HepG2 (cell line): ENCODE results near the gene LYPLA2. TPM values are rescaled to one million over a fixed set of nuclear protein-coding genes. Genes with fewer than 3 reads are reported as not detected.

Experiments used
- ATAC-seq: fragments of 200-7000 bp; cut with Tn5 transposase; 3 replicates; pipeline ENCODE4 v1.9.1; 2020; ENCODE audit warnings: mild to moderate bottlenecking, moderate library complexity
- BruUV-seq: library from RNA; stranded (reverse); fragments of 400-500 nt; replicated peaks from 2 replicates; lab custom pipeline; 2021; lab: Mats Ljungman, UMichigan
- CTCF ChIA-PET: fragments of 300-600 bp; formaldehyde crosslinking; extraction: SDS; loops from one replicate; lab custom pipeline; 2021; ENCODE audit warnings: low total read pairs, inconsistent platforms, low intra/inter-chr PET ratio; lab: Yijun Ruan, JAX
- POLR2A ChIA-PET: fragments of 350-600 bp; sonication (Branson Sonifier 250); formaldehyde crosslinking; loops from one replicate; lab custom pipeline; 2020; ENCODE audit warnings: antibody characterized with exemption, inconsistent platforms; lab: Yijun Ruan, JAX
- DNase-seq: peaks from one replicate; pipeline ENCODE4 v3.0.0-alpha.2; 2015; ENCODE audit warnings: low spot score
- FAIRE-seq: peaks from 3 replicates; lab custom pipeline; 2011; peaks lifted over from hg19 to GRCh38; lab: Jason Lieb, UNC
- H2AFZ ChIP-seq: one replicate; pipeline ENCODE4 v1.6.1; 2011; ENCODE audit warnings: low read length, inconsistent platforms
- H3K27ac ChIP-seq: fragments of 300-600 bp; 3 replicates; pipeline ENCODE4 v1.8.0; 2011; ENCODE audit warnings: mixed run types, mild to moderate bottlenecking, mixed read lengths, low read length, inconsistent platforms; ENCODE audit not compliant: insufficient read depth; ENCODE audit errors: extremely low read length
- H3K27me3 ChIP-seq, 2 experiments: fragments of 200-600 bp in 1 of 2; 2 replicates in 1 of 2; 3 replicates in 1 of 2; pipeline versions ENCODE4 v1.6.0 to v1.8.0; 2011; ENCODE audit warnings: low read length in 2 of 2, mild to moderate bottlenecking in 2 of 2, moderate library complexity in 2 of 2, inconsistent platforms in 1 of 2; ENCODE audit not compliant: insufficient read depth in 2 of 2, control insufficient read depth in 1 of 2
- H3K36me3 ChIP-seq, 2 experiments: fragments of 200-600 bp in 1 of 2; replicated peaks in 1 of 2; 2 replicates in 1 of 2; 3 replicates in 1 of 2; pipeline versions ENCODE4 v1.5.1 to v1.8.0; 2011; ENCODE audit warnings: low read length in 2 of 2, inconsistent platforms in 1 of 2; ENCODE audit not compliant: insufficient read depth in 2 of 2, control insufficient read depth in 1 of 2
- H3K4me1 ChIP-seq: 2 replicates; pipeline ENCODE4 v1.5.1; 2012; ENCODE audit warnings: low read length, inconsistent platforms; ENCODE audit not compliant: insufficient read depth
- H3K4me2 ChIP-seq: 2 replicates; pipeline ENCODE4 v1.6.0; 2011; ENCODE audit warnings: low read depth, low read length, inconsistent platforms
- H3K4me3 ChIP-seq, 3 experiments: fragments of 200-600 bp in 1 of 3; sonication (generic), shearing (Covaris generic) in 1 of 3; replicated peaks in 1 of 3; 2 replicates each; pipeline ENCODE4 v1.5.1; 2011 to 2016; ENCODE audit warnings: low read length in 3 of 3, inconsistent platforms in 2 of 3, low read depth in 2 of 3, mild to moderate bottlenecking in 2 of 3, control low read depth in 1 of 3, mixed read lengths in 1 of 3; ENCODE audit not compliant: insufficient read depth in 1 of 3
- H3K79me2 ChIP-seq: one replicate; pipeline ENCODE4 v1.6.1; 2011; ENCODE audit warnings: low read length, inconsistent platforms; ENCODE audit not compliant: insufficient read depth
- H3K9ac ChIP-seq: 2 replicates; pipeline ENCODE4 v1.6.0; 2011; ENCODE audit warnings: mild to moderate bottlenecking, low read depth, low read length, inconsistent platforms; ENCODE audit not compliant: insufficient read depth
- H3K9me3 ChIP-seq: 2 replicates; pipeline ENCODE4 v1.5.1; 2012; ENCODE audit warnings: mild to moderate bottlenecking, low read length
- H4K20me1 ChIP-seq: 2 replicates; pipeline ENCODE4 v1.6.0; 2011; ENCODE audit warnings: inconsistent platforms, mild to moderate bottlenecking, low read length, moderate library complexity; ENCODE audit not compliant: insufficient read depth
- CCAR2 ChIP-seq: fragments of 200-400 bp; formaldehyde crosslinking; optimal IDR thresholded peaks from 2 replicates; pipeline ENCODE3; 2018; ENCODE audit warnings: low read depth, mild to moderate bottlenecking, low read length, moderate library complexity
- EHMT2 ChIP-seq: fragments of 200-600 bp; sonication (generic); IDR thresholded peaks from 2 replicates; pipeline ENCODE4 v1.7.0; 2017; ENCODE audit warnings: antibody characterized with exemption, low read depth, low read length, borderline replicate concordance
- FOXO1 ChIP-seq: sonication (generic); formaldehyde crosslinking; IDR thresholded peaks from 2 replicates; pipeline ENCODE4 v1.4.0; 2020; ENCODE audit warnings: missing genetic modification reagents
- HCFC1 ChIP-seq: fragments of 150-350 bp; IDR thresholded peaks from 2 replicates; pipeline ENCODE4 v1.6.1; 2014; ENCODE audit warnings: low read depth, low read length
- KDM1A ChIP-seq: IDR thresholded peaks from 2 replicates; pipeline ENCODE4 v1.6.1; 2016; ENCODE audit warnings: missing compliant biosample characterization
- NR2F1 ChIP-seq, 2 experiments: fragments of 450-650 bp in 1 of 2; formaldehyde crosslinking in 1 of 2; IDR thresholded peaks; 2 replicates each; pipeline versions ENCODE4 v1.5.0 to v1.6.1; 2016 to 2020; ENCODE audit warnings: mild to moderate bottlenecking in 1 of 2, missing compliant biosample characterization in 1 of 2, missing genetic modification reagents in 1 of 2, moderate library complexity in 1 of 2
- RAD21 ChIP-seq: fragments of 450-650 bp; formaldehyde crosslinking; IDR thresholded peaks from 2 replicates; pipeline ENCODE4 v1.5.0; 2020; ENCODE audit warnings: mild to moderate bottlenecking
- RELA ChIP-seq: sonication (generic); formaldehyde crosslinking; IDR thresholded peaks from 2 replicates; pipeline ENCODE4 v1.4.0; 2020; ENCODE audit warnings: missing genetic modification reagents
- TAF15 ChIP-seq: fragments of 200-400 bp; formaldehyde crosslinking; IDR thresholded peaks from one replicate; pipeline ENCODE4 v1.6.1; 2018; ENCODE audit warnings: mild to moderate bottlenecking, low read depth, low read length; ENCODE audit not compliant: poor library complexity, severe bottlenecking
- YY1 ChIP-seq: IDR thresholded peaks from 2 replicates; pipeline ENCODE4 v1.6.1; 2011; ENCODE audit warnings: low read length, low read depth, moderate library complexity, mild to moderate bottlenecking; ENCODE audit not compliant: insufficient read depth, insufficient replicate concordance
- ZNF12 ChIP-seq: sonication (generic); formaldehyde crosslinking; IDR thresholded peaks from 2 replicates; pipeline ENCODE4 v1.5.0; 2020; ENCODE audit warnings: missing genetic modification reagents
- ZNF180 ChIP-seq: sonication (generic); formaldehyde crosslinking; IDR thresholded peaks from 2 replicates; pipeline ENCODE4 v1.4.0; 2020; ENCODE audit warnings: low read depth, missing genetic modification reagents, borderline replicate concordance
- ZNF879 ChIP-seq: sonication (generic); formaldehyde crosslinking; IDR thresholded peaks from 2 replicates; pipeline ENCODE4 v1.8.1; 2023; ENCODE audit warnings: missing genetic modification reagents
- WGBS: methylation state at CpG from one replicate; pipeline ENCODE4 v1.1.6; 2017; ENCODE audit warnings: low lambda C conversion rate; 5-methylcytosine and 5-hydroxymethylcytosine counted together
- in situ Hi-C: cut with HindIII; loops from 2 replicates; pipeline ENCODE4 v1.10.0; 2017; ENCODE audit warnings: low pct_unique_long_range_greater_than_20kb; ENCODE audit not compliant: extremely low pct_ligation_motif_present
- intact Hi-C: fragments of 100-400 bp; cut with micrococcal nuclease; formaldehyde crosslinking; loops from one replicate; pipeline ENCODE4 v1.10.0; 2022; ENCODE audit not compliant: unreplicated experiment
- polyA plus RNA-seq, 8 experiments: library from polyadenylated mRNA; depleted of rRNA in 3 of 8; stranded (reverse) in 7 of 8; unstranded in 1 of 8; fragments of >200 nt; fragmentation: Illumina TruSeq in 4 of 8; extraction: Trizol in 4 of 8; gene quantifications; 2 replicates each; pipeline versions ENCODE4 v1.2.1 to v1.2.3, GENCODE V29; 2011 to 2016; ENCODE audit warnings: low read depth in 4 of 8, missing spikeins in 1 of 8, mixed read lengths in 1 of 8; ENCODE audit not compliant: insufficient read depth in 1 of 8
- total RNA-seq, 5 experiments: library from RNA; depleted of rRNA; stranded (reverse); fragments of >200 nt; fragmentation: Illumina TruSeq; extraction: Trizol; gene quantifications; 2 replicates each; pipeline ENCODE4 v1.2.3, GENCODE V29; 2016; ENCODE audit warnings: low read depth in 1 of 5
- TF ChIP-seq, protein P1 (sequence below): IDR thresholded peaks from 2 replicates; pipeline ENCODE4 v1.6.1; 2016; ENCODE audit warnings: low read depth
- TF ChIP-seq, protein P2 (sequence below): sonication (generic); formaldehyde crosslinking; IDR thresholded peaks from 2 replicates; pipeline ENCODE4 v1.5.0; 2020; ENCODE audit warnings: mild to moderate bottlenecking, missing genetic modification reagents, moderate library complexity

Gene LYPLA2
- total and polyA plus RNA-seq, 2 of the 13 experiments (the other 11 are each of a cell fraction or from before 2014, with no cell fraction given): 72.1 to 73.2 TPM

DNA sequence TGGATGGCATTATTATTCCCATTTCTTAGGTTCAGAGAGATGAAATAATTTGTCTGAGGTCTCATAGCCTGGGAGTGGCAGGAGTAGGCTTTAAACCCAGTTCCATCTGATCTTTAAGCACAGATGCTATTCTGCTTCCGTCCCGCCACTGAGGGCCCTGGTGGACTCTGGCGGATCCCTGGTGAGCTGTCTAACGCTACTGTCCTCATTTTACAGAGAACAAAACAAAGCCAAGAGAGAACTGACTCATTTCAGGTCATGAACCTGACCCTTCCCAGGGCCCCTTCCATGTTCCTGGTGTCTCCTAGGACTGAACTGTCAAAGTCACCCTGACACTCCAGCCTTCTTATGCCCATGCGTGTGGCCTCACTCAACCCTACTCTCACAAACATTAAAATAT lies 12.7 kb downstream of the LYPLA2 start (continued):
- TF ChIP-seq NR2F1 (CRISPR knock-in tag; IDR thresholded peaks at IDR 0.05): peak; percentile 47 to 50; a peak in 2 of 4 replicates
- TF ChIP-seq HCFC1: no peak
- TF ChIP-seq ZNF879: no peak
- TF ChIP-seq ZNF180 (CRISPR knock-in tag): no peak
- no peak for TF ChIP-seq KDM1A (CRISPR knock-in tag)
- TF ChIP-seq, protein P1, sequence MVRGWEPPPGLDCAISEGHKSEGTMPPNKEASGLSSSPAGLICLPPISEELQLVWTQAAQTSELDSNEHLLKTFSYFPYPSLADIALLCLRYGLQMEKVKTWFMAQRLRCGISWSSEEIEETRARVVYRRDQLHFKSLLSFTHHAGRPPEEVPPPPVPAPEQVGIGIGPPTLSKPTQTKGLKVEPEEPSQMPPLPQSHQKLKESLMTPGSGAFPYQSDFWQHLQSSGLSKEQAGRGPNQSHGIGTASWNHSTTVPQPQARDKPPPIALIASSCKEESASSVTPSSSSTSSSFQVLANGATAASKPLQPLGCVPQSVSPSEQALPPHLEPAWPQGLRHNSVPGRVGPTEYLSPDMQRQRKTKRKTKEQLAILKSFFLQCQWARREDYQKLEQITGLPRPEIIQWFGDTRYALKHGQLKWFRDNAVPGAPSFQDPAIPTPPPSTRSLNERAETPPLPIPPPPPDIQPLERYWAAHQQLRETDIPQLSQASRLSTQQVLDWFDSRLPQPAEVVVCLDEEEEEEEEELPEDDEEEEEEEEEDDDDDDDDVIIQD (CRISPR knock-in tag): no peak
- TF ChIP-seq CCAR2: no peak

DNA sequence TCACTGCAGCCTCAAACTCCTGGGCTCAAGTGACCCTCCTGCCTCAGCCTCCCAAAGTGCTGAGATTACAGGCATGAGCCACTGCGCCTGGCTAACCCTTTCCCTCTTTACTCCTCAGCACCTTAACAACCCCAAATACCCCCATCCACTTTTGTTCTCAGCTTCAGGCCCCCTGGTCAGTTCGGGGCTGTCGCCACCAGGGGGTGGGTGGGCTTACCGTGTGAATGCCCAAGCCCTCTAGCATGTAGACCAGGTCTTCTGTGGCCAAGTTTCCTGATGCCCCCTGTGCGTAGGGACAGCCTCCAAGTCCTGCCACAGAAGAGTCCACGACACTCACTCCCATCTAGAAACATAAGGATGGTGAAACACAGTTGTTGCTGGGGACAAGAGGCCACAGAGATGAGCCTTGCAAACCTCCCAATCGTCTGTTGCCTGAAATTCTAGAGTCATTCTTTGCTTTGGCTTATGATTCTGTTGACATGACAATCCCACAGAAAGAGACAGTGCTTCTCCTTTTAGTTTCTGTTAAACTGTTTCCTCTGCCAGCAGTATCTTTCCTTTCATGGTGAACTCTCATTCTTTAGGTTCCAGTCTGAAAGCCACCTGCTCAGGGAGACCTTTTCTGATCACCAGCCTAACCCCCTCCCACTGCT lies 13.4 kb downstream of the LYPLA2 start:
- Histone ChIP-seq H3K4me2 (no peak overlapping the region), H3K4me3 (no peak overlapping the region), H4K20me1 (no peaks in the 10 kb centered on the region), H3K27me3 (no peaks in the 10 kb centered on the region; a peak in 1 of 5 replicates), H3K9me3 (no peaks in the 10 kb centered on the region), H3K27ac (peak overlapping the region; percentile 3), H2AFZ (no peak overlapping the region), H3K4me1 (peaks cover 62% of the 10 kb centered on the region), H3K79me2 (peaks cover 6% of the 10 kb centered on the region), H3K36me3 (peaks cover 0 to 2% of the 10 kb centered on the region in 2 experiments; a peak in 2 of 5 replicates), H3K9ac (no peak overlapping the region)
- FAIRE-seq: peak; percentile 4
- no TSS peak for BruUV-seq
- DNase-seq: no peak
- ATAC-seq: no peak
- CTCF ChIA-PET: interaction anchor here (0.6 kb wide), 2 partner anchors 64 kb away, joined by 3 read pairs; partner anchors contain the start of gene FUCA1
- POLR2A ChIA-PET: interaction anchor here (0.8 to 10.9 kb wide), 3 partner anchors 20 to 27 kb away, joined by 4 to 154 read pairs (median 4); partner anchors contain the start of genes HMGCL and PITHD1
- in situ Hi-C loops (no loop called here), intact Hi-C loops (loop anchor here (5.0 kb wide), 1 partner anchor 63 kb away; the partner anchor contains the start of gene FUCA1)
- 80% methylated on average over 7 of the region's 7 CpGs for WGBS
- TF ChIP-seq RELA (CRISPR knock-in tag) (no peak), EHMT2 (no peak), RAD21 (CRISPR knock-in tag) (0 out of 2 replicates have a peak, but pooled peaks have one; percentile 19), ZNF12 (CRISPR knock-in tag) (no peak), YY1 (no peak), FOXO1 (CRISPR knock-in tag) (no peak), TAF15 (no peak)
- TF ChIP-seq, protein P2, sequence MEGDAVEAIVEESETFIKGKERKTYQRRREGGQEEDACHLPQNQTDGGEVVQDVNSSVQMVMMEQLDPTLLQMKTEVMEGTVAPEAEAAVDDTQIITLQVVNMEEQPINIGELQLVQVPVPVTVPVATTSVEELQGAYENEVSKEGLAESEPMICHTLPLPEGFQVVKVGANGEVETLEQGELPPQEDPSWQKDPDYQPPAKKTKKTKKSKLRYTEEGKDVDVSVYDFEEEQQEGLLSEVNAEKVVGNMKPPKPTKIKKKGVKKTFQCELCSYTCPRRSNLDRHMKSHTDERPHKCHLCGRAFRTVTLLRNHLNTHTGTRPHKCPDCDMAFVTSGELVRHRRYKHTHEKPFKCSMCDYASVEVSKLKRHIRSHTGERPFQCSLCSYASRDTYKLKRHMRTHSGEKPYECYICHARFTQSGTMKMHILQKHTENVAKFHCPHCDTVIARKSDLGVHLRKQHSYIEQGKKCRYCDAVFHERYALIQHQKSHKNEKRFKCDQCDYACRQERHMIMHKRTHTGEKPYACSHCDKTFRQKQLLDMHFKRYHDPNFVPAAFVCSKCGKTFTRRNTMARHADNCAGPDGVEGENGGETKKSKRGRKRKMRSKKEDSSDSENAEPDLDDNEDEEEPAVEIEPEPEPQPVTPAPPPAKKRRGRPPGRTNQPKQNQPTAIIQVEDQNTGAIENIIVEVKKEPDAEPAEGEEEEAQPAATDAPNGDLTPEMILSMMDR (CRISPR knock-in tag): peak; percentile 36
